A549 treated with RU486 at 1 μM for 4 hours (cell line): ENCODE measurements around the gene SLC22A15. TPM values are rescaled to one million over a fixed set of nuclear protein-coding genes. Genes with fewer than 3 reads are reported as not detected.

Experiments
- total RNA-seq: library from RNA; stranded (reverse); fragments of 200-300 nt; extraction: Qiagen RNA extraction; gene quantifications from 5 replicates; pipeline ENCODE4 v1.2.3, GENCODE V29; 2022; ENCODE audit warnings: low read depth

SLC22A15 gene
- total RNA-seq, result 0.27 to 0.85 TPM (median 0.54 TPM) in 5 replicates

DNA sequence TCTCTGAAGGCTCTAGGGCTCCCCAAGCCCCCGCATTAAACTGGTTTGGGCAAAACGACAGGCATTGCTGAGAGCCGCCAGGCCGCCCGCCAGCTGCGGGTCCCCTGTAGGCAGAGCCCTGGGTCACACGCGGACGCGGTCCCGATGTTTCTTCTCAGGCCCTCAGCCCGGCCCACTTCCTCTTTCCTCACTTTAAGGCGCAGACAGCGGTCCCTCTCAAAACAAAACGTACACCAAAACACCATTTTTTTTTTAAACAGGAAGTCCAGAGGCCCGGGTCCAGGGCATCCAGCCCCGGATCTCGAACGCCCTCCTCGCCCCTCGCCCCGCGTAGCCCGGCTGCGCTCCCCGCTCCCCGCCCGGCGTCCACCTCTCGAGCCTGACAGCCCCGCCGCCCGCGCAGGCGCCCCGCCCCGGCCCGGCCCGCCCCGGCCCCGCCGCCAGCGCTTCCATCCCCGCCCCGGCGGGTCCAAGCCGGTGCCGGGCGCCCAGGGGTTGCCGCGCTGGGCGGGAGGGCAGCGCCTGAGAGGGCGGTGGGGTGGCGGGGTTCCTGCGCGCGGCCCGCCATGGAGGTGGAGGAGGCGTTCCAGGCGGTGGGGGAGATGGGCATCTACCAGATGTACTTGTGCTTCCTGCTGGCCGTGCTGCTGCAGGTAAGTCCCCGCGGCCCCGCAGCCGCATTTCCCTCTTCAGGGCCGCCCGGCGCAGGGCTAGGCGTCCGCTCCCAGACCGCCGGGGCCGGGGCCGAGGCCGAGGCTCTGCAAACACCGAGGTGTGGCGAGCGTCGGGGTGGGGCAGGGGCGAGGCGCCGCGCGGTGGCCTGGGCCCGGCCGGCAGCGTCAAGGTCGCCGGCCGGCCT, at the start of gene SLC22A15:
SLC22A15 (plus strand) TSS at position 452 of the 859 bp plus-strand sequence; CDS start at position 567, 115 bp downstream.

DNA sequence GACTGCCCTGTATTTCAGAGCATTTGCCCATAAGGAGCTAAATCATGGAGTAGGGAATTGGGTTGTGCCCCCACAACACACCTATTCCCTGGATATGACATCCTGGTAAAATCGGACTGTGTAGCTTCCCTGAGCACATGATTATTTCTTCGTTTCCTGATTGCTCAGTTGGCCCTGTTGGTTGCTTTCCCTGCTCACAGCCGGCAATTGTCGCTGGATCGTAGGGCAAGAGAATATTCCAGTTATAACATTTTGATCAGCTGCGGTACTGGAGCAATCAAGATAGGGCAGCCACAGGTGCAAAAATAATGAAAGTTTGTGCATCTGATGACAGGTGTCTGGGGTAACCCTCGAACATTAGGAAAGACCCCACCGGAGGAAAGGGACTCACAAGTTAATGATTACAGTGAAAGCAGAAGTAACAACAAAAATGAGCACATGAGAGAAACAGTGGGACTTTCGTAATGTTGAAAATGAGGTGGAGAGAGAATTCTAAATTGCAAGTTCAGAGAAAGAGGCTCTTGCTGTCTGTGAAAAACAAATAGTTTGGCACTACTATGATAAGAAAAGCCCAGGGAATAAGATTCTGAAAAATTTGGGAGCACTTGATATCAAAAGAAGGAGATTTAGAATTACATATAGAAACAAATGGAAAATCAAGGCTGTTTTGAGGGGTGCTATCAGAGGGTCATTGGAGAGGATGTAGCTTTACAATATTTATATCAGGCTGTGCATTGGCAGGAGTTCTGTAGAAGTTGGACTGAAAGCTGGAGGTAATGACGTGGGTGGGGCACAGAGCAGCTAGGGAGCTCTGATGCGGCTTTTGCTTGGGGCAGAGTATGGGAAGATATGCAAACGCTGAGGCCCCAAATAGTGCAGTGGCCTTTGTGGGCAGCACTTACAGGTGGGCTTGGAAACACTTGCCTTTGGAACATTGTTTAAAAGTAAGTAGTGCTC, 134.5 kb downstream of the SLC22A15 start, which contains the start of gene MAB21L3:
MAB21L3 (plus strand) TSS at position 833 of the 957 bp plus-strand sequence. CDS start 1,217 bp downstream, outside the sequence.

Other genes with a start within 250 kb of the SLC22A15 start
- gene CASQ2, start 207.8 kb upstream of the SLC22A15 start, total RNA-seq, result not detected in 5 replicates
- not detected in 5 replicates for gene NHLH2, start 135.4 kb upstream of the SLC22A15 start, total RNA-seq
- not detected in 5 replicates for gene MAB21L3, start 134.9 kb downstream of the SLC22A15 start, total RNA-seq